ENCODE measurements around the gene LHPP.
A peak's percentile ranks its signal among the peaks of the same experiment; 100 is the strongest.

The LHPP gene

DNA sequence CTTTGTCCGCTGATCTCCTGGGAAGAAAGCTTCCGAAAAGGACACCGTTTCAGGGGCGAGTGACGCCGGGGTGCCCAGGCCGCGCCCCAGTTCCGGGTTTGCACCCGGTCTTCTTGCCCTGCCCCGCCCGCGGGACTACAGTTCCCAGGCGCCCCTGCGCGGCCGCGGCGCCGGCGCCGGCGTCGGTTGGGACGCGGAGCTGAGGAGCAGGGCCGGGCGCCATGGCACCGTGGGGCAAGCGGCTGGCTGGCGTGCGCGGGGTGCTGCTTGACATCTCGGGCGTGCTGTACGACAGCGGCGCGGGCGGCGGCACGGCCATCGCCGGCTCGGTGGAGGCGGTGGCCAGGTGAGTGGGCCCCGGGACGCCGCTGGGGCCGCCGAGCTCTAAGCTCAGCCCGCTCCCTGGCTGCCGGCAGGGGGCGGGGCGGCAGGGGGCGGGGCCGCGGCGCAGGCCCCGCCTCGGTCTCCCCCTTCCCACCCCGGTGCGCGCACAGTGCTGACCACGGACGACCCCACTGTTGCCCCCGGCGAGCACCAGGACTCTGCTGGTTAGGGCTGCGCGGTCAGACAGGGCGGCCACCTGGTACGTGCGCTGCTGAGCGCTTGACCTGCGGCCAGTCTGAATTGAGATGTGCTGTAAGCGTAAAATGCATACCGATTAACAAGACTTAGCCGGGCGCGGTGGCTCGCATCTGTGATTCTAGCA is at the start of gene LHPP:
Gene LHPP (plus strand): TSS at position 182 of the 706 bp plus-strand sequence. CDS start 40 bp downstream, at position 222.
- Histone ChIP-seq H3K36me3 (ENCODE audit: insufficient read depth, low read length) (no peaks in the 10 kb centered on the region), H3K27ac (no peak within 1 kb of the TSS), H3K9ac (ENCODE audit: insufficient read length) (peak within 1 kb of the TSS; percentile 45), H3K4me3 (peak within 1 kb of the TSS; percentile 78), H3K9me3 (ENCODE audit: low read depth, low read length) (no peaks in the 10 kb centered on the region)
- no peak for TF ChIP-seq EZH2 (IDR thresholded peaks at IDR 0.05)
- TF ChIP-seq FOXP2 (optimal IDR thresholded peaks at IDR 0.05; ENCODE audit: control extremely low read depth, extremely low read length, insufficient read depth), result no peak
- no peak; the same call in 1 of the 2 replicates for TF ChIP-seq POLR2AphosphoS5 (IDR thresholded peaks at IDR 0.05; ENCODE audit: borderline replicate concordance, low read depth, low read length)
- no peak for DNase-seq (ENCODE audit: low read depth, low spot score)

- Histone ChIP-seq H3K4me3 (no peak overlapping the region), H3K27ac (no peak overlapping the region), H3K9me3 (ENCODE audit: low read depth, low read length) (no peaks in the 10 kb centered on the region), H3K36me3 (ENCODE audit: insufficient read depth, low read length) (no peaks in the 10 kb centered on the region), H3K9ac (ENCODE audit: insufficient read length) (no peak overlapping the region)
- DNase-seq (ENCODE audit: low read depth, low spot score), result no peak
- no peak for TF ChIP-seq EZH2 (IDR thresholded peaks at IDR 0.05)
- TF ChIP-seq POLR2AphosphoS5 (IDR thresholded peaks at IDR 0.05; ENCODE audit: borderline replicate concordance, low read depth, low read length), result no peak
- TF ChIP-seq FOXP2 (optimal IDR thresholded peaks at IDR 0.05; ENCODE audit: control extremely low read depth, extremely low read length, insufficient read depth), result no peak
These were observed 47.5 kb upstream of the LHPP start for GRCh38 chr10:124414076-124414475.

GRCh38 chr10:124415210-124415609 is 46.4 kb upstream of the LHPP start:
- Histone ChIP-seq H3K27ac (no peak overlapping the region), H3K4me3 (no peak overlapping the region), H3K9ac (ENCODE audit: insufficient read length) (no peak overlapping the region), H3K9me3 (ENCODE audit: low read depth, low read length) (no peaks in the 10 kb centered on the region), H3K36me3 (ENCODE audit: insufficient read depth, low read length) (no peaks in the 10 kb centered on the region)
- TF ChIP-seq EZH2 (IDR thresholded peaks at IDR 0.05) (no peak), POLR2AphosphoS5 (IDR thresholded peaks at IDR 0.05; ENCODE audit: borderline replicate concordance, low read depth, low read length) (no peak), FOXP2 (optimal IDR thresholded peaks at IDR 0.05; ENCODE audit: control extremely low read depth, extremely low read length, insufficient read depth) (no peak)
- no peak for DNase-seq (ENCODE audit: low read depth, low spot score)

DNA sequence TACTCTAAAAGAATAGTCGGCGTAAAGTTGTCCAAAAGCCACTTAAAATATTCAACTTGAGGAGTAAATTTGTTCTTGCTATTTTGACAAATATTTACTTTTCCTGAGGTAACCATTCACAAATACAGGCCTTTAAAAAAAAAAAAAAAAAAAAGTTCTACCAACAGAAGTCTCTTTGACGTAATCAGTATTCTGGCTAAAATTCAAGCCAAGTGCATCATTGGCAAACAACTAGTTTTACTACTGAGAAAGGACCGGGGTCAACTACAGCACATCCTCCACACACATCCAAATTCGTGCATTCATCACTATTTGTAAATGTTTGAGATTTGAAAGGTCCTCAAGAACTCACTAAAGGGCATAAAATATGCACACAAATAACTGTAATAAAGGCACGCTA is 44.9 kb upstream of the LHPP start:
- Histone ChIP-seq H3K4me3 (no peak overlapping the region), H3K36me3 (ENCODE audit: insufficient read depth, low read length) (no peaks in the 10 kb centered on the region), H3K27ac (no peak overlapping the region), H3K9ac (ENCODE audit: insufficient read length) (no peak overlapping the region), H3K9me3 (ENCODE audit: low read depth, low read length) (no peaks in the 10 kb centered on the region)
- TF ChIP-seq FOXP2 (optimal IDR thresholded peaks at IDR 0.05; ENCODE audit: control extremely low read depth, extremely low read length, insufficient read depth), result no peak
- TF ChIP-seq EZH2 (IDR thresholded peaks at IDR 0.05), result no peak
- no peak for TF ChIP-seq POLR2AphosphoS5 (IDR thresholded peaks at IDR 0.05; ENCODE audit: borderline replicate concordance, low read depth, low read length)
- no peak for DNase-seq (ENCODE audit: low read depth, low spot score)

GRCh38 chr10:124417895-124418725 is 43.5 kb upstream of the LHPP start:
- no peaks in the 10 kb centered on the region for H3K36me3 ChIP-seq (ENCODE audit: insufficient read depth, low read length)
- no peak overlapping the region for H3K27ac ChIP-seq
- DNase-seq (ENCODE audit: low read depth, low spot score), result no peak
- H3K9ac ChIP-seq (ENCODE audit: insufficient read length), result no peak overlapping the region
- H3K9me3 ChIP-seq (ENCODE audit: low read depth, low read length), result no peaks in the 10 kb centered on the region
- TF ChIP-seq EZH2 (IDR thresholded peaks at IDR 0.05), result no peak
- TF ChIP-seq POLR2AphosphoS5 (IDR thresholded peaks at IDR 0.05; ENCODE audit: borderline replicate concordance, low read depth, low read length), result no peak
- TF ChIP-seq FOXP2 (optimal IDR thresholded peaks at IDR 0.05; ENCODE audit: control extremely low read depth, extremely low read length, insufficient read depth), result no peak
- peak overlapping the region; percentile 72 for H3K4me3 ChIP-seq

DNA sequence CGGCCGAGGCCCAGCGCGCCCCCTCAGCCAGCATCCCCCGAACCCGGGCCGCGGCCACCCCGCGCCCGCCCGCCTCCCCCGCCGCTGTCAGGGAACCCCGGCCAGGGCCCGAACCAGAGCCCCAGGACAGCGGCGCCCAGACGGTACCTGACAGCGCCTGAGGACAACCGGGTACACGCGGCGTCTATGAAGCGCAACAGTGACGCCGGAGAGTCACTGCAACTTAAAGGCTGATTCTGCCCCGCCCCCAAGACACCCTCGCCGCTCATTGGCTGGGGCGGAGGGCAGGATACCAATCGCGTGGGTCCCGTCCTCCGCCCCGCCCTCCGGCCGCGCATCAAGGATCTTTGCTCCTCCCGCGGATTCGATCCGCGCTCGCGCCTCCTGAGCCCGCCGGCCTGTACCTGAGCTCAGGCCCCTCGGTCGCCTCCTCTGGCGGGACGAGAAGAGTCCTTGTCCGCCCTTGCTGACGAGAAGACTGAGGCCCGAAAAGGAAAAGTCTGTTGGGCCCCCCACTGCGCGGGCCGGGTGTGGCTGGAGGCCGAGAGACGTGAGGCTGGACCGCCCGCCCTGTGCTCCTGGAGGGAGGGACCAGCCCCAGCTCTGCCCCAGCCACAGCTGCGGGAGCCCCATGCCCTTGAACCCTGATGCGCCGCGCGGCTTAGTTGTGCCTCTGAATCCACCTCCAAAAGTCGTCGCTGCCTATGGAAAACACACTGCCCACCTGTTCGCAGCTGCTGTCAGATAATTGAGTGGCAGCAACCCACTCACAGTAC is 42.7 kb upstream of the LHPP start, which contains the start of gene OAT:
Gene OAT (minus strand): TSS at position 198 of the 776 bp plus-strand sequence. CDS start 6,752 bp downstream, outside the sequence.
- no peaks in the 10 kb centered on the region for H3K36me3 ChIP-seq (ENCODE audit: insufficient read depth, low read length)
- no peak within 1 kb of the TSS for H3K27ac ChIP-seq
- no peak within 1 kb of the TSS for H3K9ac ChIP-seq (ENCODE audit: insufficient read length)
- H3K4me3 ChIP-seq, result peak within 1 kb of the TSS; percentile 72
- no peaks in the 10 kb centered on the region for H3K9me3 ChIP-seq (ENCODE audit: low read depth, low read length)
- DNase-seq (ENCODE audit: low read depth, low spot score), result no peak
- TF ChIP-seq FOXP2 (optimal IDR thresholded peaks at IDR 0.05; ENCODE audit: control extremely low read depth, extremely low read length, insufficient read depth) (no peak), EZH2 (IDR thresholded peaks at IDR 0.05) (no peak), POLR2AphosphoS5 (IDR thresholded peaks at IDR 0.05; ENCODE audit: borderline replicate concordance, low read depth, low read length) (peak; percentile 31; the same call in 1 of the 2 replicates)

DNA sequence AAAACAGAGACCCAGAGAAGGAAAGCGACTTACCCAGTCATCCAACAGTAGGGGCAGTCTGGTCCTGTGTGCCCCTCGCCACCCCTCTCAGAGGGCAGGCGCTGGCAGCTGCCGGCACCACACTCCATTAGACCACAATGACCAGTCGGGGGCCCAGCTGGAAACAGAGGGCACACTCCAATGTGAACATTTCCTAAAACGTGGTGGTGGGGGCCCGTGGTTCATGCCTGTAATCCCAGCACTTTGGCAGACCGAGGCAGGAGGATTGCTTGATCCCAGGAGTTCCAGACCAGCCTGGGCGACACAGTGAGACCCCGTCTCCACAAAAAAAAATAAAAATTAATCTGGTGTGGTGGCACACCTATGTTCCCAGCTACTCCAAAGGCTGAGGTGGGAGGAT is 42.0 kb upstream of the LHPP start:
- no peak overlapping the region for H3K27ac ChIP-seq
- H3K4me3 ChIP-seq, result no peak overlapping the region
- H3K36me3 ChIP-seq (ENCODE audit: insufficient read depth, low read length), result no peaks in the 10 kb centered on the region
- no peak for DNase-seq (ENCODE audit: low read depth, low spot score)
- no peak overlapping the region for H3K9ac ChIP-seq (ENCODE audit: insufficient read length)
- no peaks in the 10 kb centered on the region for H3K9me3 ChIP-seq (ENCODE audit: low read depth, low read length)
- no peak for TF ChIP-seq EZH2 (IDR thresholded peaks at IDR 0.05)
- no peak for TF ChIP-seq FOXP2 (optimal IDR thresholded peaks at IDR 0.05; ENCODE audit: control extremely low read depth, extremely low read length, insufficient read depth)
- no peak for TF ChIP-seq POLR2AphosphoS5 (IDR thresholded peaks at IDR 0.05; ENCODE audit: borderline replicate concordance, low read depth, low read length)

Data from SK-N-MC (cell line).